Left cardiac atrium (tissue), 4 donors: ENCODE measurements around the gene DYNC1LI2. TPM values are rescaled to one million over a fixed set of nuclear protein-coding genes. Genes with fewer than 3 reads are reported as not detected.
"Not testable (repeated sequence)": the region's sequence is repeated elsewhere in the genome, so short reads cannot be mapped to it uniquely, and the experiment has no call there.

Source experiments
- ATAC-seq, 2 donors: fragments of 200-7000 bp; cut with Tn5 transposase; one replicate each; pipeline ENCODE4 v1.9.1; 2020; ENCODE audit warnings: mild to moderate bottlenecking in 2 of 2, moderate library complexity in 2 of 2
- DNase-seq: peaks from one replicate; pipeline ENCODE4 v3.0.0-alpha.2; 2020
- intact Hi-C, 2 donors: fragments of 100-400 bp; cut with DNase I; formaldehyde crosslinking; loops; one replicate each; pipeline versions ENCODE4 v1.14.1 to v1.15.1; 2022 to 2023
- long read RNA-seq: library from polyadenylated mRNA; unstranded; transcript quantifications from one replicate; pipeline ENCODE4 v2.0.0, GENCODE V29; 2021
- total RNA-seq, 2 donors: library from RNA; stranded (reverse); fragmentation: NEBNext Ultra II Directional; extraction: Animal tissue kit (Norgen Biotek cat#: 25700); gene quantifications; one replicate each; pipeline ENCODE4 v1.2.1, GENCODE V29; 2021
- donor health status: DM: no; HTN: yes; CAD: no.
- donor health status: DM: no; HTN: yes; CAD: no; lungs with severe emphysema.
- donor health status: DM: yes; HTN: yes; CAD: no.
- donor health status: Dilated cardiomyopathy.

The DYNC1LI2 gene
- total RNA-seq, result 10 to 100 TPM; 81.6 to 90.6 TPM
- long read RNA-seq, full-length matches to known transcripts, result 22 of 37 reads
- long read RNA-seq, partial matches to known transcripts, result 6 of 37 reads
- long read RNA-seq, other reads (novel, unspliced or antisense), result 9 of 37 reads

GRCh38 chr16:66751303-66751991 is at the start of gene DYNC1LI2:
Gene DYNC1LI2 (minus strand): TSS chr16:66751609. CDS start chr16:66751591, 18 bp downstream.
- intact Hi-C loops, result no loop called here
- ATAC-seq (peak; percentile 92 to 97), DNase-seq (peak; percentile 85)

GRCh38 chr16:66800856-66801255 is 49.4 kb upstream of the DYNC1LI2 start:
- intact Hi-C loops, result no loop called here
- DNase-seq (peak; percentile 18), ATAC-seq (no peak)

- no peak for DNase-seq
- intact Hi-C loops, result no loop called here
- no peak for ATAC-seq
These were observed 46.8 kb upstream of the DYNC1LI2 start for GRCh38 chr16:66798161-66798560.

DNA sequence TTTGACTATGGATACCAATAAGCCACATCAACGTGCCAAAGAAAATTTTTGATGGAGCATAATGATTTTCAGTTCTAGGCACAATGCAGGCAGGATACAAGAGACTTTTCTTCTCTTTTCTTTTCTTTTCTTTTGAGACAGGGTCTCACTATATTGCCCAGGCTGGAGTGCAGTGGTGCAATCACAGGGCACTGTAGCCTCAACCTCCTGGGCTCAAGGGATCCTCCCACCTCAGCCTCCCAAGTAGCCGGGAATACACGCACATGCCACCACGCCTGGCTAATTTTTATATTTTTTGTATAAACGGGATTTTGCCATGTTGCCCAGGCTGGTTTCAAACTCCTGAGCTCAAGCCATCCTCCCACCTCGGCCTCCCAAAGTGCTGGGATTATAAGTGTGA is 42.6 kb upstream of the DYNC1LI2 start:
- ATAC-seq, intact Hi-C loops, DNase-seq: not testable (repeated sequence)

DNA sequence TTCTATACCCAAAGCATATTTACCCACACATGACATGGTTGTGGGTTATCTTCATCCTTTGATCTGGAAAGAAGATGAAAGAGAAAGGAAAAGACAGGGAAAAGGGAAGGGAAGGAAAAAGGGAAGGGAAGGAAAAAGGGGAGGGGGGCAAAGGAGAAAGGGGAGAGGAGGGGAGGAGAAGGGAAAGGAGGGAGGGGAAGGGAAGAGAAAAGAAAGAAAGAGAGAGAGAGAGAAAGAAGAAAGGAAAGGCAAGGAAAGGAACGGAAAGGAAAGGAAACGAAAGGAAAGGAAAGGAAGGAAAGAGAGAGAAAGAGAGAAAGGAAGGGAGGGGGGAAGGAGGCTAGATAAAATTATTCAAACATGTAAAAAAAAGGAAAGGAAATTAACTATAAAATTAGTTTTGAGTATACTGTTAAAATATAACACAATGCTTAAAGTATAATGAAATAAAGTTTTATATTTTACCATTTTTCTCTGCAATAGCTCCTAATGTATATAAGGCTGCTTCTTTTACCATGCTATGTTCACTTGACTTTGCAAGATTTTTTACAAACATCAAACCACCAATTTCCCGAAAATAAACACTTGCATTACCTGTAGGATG is 38.8 kb upstream of the DYNC1LI2 start:
- intact Hi-C loops, result no loop called here
- ATAC-seq, result no peak
- DNase-seq, result no peak

- DNase-seq, result no peak
- intact Hi-C loops, result no loop called here
- ATAC-seq, result no peak
These were observed 36.0 kb upstream of the DYNC1LI2 start for GRCh38 chr16:66787427-66787826.

DNA sequence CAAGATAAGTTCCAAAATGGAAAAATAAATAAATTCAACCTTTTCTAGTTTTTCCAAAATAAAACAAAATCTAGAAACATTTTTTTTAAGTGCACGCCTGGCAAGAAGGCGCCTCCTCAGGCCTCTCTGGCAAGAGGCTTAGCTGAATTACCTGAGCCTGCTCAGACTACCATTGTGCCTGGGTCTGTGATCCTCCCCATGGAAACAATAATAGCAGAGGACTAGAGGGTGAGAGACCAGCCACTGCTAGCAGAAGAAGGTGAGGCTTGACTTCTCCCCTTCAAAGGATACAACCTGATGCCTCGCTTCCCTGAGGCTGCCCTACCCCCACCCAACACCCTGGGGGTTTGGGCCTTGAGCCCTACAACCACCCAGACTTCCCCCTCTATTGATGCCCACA is 35.1 kb upstream of the DYNC1LI2 start:
- ATAC-seq (no peak), DNase-seq (no peak)
- intact Hi-C loops, result no loop called here

- no peak for ATAC-seq
- intact Hi-C loops, result no loop called here
- DNase-seq, result no peak
These were observed 25.0 kb upstream of the DYNC1LI2 start for GRCh38 chr16:66776457-66776856.

DNA sequence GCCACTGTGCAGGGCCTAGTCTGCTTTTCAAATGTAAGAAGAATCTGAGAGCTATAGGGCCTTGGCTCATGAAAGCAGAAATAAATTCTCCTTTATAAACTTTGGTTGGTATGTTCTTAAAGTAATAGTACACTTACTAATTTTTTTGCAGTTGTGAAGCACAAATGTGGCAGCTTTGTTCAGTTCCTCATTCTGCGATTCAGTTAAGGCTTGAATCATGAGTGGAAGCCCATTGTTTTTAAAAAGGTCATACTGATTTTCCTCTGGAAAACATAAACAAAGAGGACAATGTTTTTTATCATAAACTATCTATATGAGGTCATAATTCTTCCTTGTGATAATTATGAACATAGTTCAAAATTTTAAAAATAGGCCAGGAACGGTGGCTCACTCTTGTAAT is 23.6 kb upstream of the DYNC1LI2 start:
- intact Hi-C loops, result no loop called here
- ATAC-seq (no peak), DNase-seq (no peak)

DNA sequence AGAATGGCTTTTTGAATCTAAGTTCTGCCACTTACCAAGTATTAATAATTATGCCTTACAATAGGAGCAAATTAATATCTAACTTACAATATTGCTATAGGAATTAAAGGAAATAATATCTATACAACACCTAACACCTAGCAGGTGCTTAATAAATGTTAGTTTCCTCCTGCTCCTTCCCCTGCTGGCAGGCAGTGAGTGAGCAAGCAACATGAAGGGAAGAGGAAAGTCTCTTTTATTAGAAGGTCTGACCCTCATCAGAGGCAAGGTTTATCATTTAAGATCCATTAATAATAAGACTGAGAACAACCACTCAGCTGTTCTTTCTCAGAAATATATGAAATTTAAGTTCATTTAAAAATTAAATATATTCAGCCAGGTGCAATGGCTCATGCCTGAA is 6.7 kb upstream of the DYNC1LI2 start:
- DNase-seq, result no peak
- no peak for ATAC-seq
- intact Hi-C loops, result no loop called here

GRCh38 chr16:66754819-66755218 is 3.4 kb upstream of the DYNC1LI2 start:
- no peak for DNase-seq
- no peak for ATAC-seq
- intact Hi-C loops, result no loop called here

DNA sequence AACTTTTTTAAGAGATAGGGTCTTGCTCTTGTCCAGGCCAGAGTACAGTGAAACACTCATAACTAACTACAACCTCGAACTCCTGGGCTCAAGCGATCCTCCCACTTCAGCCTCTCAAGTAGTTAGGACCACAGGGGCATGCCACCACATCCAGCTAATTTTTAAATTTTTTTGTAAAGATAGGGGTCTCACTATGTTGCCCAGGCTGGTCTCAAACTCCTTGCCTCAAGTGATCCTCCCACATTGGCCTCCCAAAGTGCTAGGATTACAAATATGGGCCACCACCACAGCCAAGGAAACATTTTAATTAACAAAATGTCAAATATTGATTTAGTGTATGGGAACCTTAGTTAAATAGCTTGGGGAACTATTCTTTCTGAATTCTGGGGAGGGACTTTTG is 2.8 kb upstream of the DYNC1LI2 start:
- intact Hi-C loops, result no loop called here
- no peak for DNase-seq
- ATAC-seq, result no peak

DNA sequence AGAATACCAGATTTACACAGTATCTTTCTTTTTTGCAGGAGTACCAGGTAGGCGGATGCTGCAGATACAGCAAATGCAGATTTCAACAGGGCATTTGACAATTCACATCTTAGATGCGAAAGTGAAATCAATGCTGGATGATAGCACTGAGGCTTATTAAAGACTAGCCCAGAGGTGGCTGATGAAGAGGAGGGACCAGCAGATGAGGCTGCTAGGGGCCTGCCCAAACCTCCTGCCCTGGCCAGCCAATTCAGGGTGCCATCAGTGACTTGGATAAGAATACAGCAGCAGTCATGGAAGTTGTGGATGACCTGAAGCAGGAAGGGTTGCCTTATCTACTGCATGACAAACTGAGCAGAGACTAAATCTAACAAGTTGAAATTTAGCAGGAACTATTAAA is 1.5 kb upstream of the DYNC1LI2 start:
- ATAC-seq (no peak), DNase-seq (no peak)
- intact Hi-C loops, result no loop called here

GRCh38 chr16:66752379-66752778 is 970 bp upstream of the DYNC1LI2 start:
- intact Hi-C loops, result no loop called here
- no peak for ATAC-seq

DNA sequence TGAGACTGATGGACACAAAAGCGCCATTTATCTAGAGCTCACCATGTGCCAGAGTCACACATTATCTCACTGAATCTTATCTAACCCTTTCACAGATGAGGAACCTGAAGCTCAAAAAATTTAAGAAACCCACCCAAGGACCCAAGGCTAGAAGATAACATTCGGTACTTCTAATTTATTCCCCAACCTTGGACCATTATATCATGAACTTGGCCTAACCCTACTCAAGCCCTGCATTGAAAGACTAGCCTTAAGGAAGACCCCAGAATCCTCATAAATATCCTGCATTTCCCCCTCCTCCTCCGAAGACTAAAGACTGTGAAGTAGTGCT is 548 bp upstream of the DYNC1LI2 start:
- ATAC-seq, result no peak
- no peak for DNase-seq
- intact Hi-C loops, result no loop called here

More at GRCh38 chr16:66752379-66752778, 970 bp upstream of the DYNC1LI2 start:
- no peak for DNase-seq

- peak; percentile 37 for DNase-seq
- intact Hi-C loops, result no loop called here
- ATAC-seq, result peak; percentile 43 to 59
These were observed 431 bp downstream of the DYNC1LI2 start for GRCh38 chr16:66751053-66751302.

- DNase-seq (no peak), ATAC-seq (no peak)
- intact Hi-C loops, result no loop called here
These were observed 943 bp downstream of the DYNC1LI2 start for GRCh38 chr16:66750279-66751052.

DNA sequence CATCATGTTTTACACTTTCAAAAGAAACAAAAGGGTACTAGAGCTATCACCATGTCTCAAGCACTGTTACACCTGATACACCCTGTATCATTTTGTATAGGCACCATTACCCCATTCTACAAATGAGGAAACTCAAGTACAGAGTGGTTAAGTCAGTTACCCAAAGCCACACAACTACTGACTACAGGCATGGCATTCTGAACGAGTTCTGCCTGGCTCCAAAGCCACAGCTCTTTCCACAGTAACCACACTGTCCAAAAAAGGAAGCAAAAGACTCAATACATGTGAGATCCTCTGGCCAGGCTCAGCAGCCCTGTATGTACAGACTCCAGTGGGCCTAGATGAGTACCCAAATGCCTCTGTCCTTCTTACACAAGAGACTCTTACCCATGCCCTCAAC is 4.7 kb downstream of the DYNC1LI2 start:
- ATAC-seq (no peak), DNase-seq (no peak)
- intact Hi-C loops, result no loop called here

DNA sequence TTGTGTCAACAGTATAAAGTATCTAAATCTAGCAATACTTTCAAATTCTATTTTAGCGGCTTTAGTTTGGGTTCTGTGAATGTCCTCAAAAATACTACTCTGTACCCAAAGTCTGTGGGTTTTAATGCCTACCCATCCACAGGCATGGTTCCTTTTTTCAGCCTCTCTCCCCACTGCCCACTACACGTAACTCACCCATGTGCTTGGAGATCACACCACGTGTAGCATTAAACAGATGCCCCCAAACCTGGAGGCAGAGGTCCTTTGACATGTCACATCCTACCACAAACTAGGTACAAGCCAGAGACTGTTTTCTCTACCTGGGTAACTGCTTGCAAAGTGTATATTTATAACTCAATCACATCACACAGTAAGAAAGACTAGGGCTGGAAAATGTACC is 5.4 kb downstream of the DYNC1LI2 start:
- no peak for ATAC-seq
- intact Hi-C loops, result no loop called here

GRCh38 chr16:66741950-66742808 is 9.2 kb downstream of the DYNC1LI2 start:
- ATAC-seq (peak; percentile 34 to 47), DNase-seq (no peak)
- intact Hi-C loops, result no loop called here

More for the DNA sequence above, 5.4 kb downstream of the DYNC1LI2 start:
- no peak for DNase-seq
